Motor neuron (in vitro differentiated cells): ENCODE measurements around the gene BLOC1S5. TPM values are rescaled to one million over a fixed set of nuclear protein-coding genes. Genes with fewer than 3 reads are reported as not detected.
"Not testable (repeated sequence)": the region's sequence is repeated elsewhere in the genome, so short reads cannot be mapped to it uniquely, and the experiment has no call there.

ENCODE experiments used
- ATAC-seq, 8 experiments: fragments of 200-7000 bp; cut with Tn5 transposase; replicated peaks in 6 of 8; 2 replicates each; pipeline ENCODE4 v1.8.0; 2021; ENCODE audit warnings: mild to moderate bottlenecking in 8 of 8, moderate library complexity in 8 of 8
- H3K27ac ChIP-seq, 2 donors: fragments of 250-450 bp; sonication (Bioruptor Pico); 2 replicates each; pipeline ENCODE4 v1.9.0; 2021; ENCODE audit warnings: antibody characterized with exemption in 2 of 2, mild to moderate bottlenecking in 2 of 2, moderate library complexity in 1 of 2
- H3K4me1 ChIP-seq, 2 donors: fragments of 250-450 bp; sonication (Bioruptor Pico); replicated peaks in 1 of 2; 2 replicates each; pipeline ENCODE4 v1.6.1; 2021; ENCODE audit warnings: antibody characterized with exemption in 2 of 2, mild to moderate bottlenecking in 2 of 2, moderate library complexity in 1 of 2
- H3K4me3 ChIP-seq, 5 donors: fragments of 250-450 bp; sonication (Bioruptor Pico); 2 replicates each; pipeline ENCODE4 v1.9.0; 2021; ENCODE audit warnings: antibody characterized with exemption in 5 of 5, mild to moderate bottlenecking in 5 of 5, moderate library complexity in 4 of 5
- WGBS, 10 experiments: fragments of 450-650 bp; shearing (Covaris generic); methylation state at CpG; one replicate each; pipeline ENCODE4 v1.0.0; 2022; 5-methylcytosine and 5-hydroxymethylcytosine counted together
- in situ Hi-C, 9 experiments: fragments of 400-800 bp; cut with MboI; loops; one replicate each; pipeline ENCODE4 v1.15.0; 2021; ENCODE audit warnings: low sequenced_read_pairs in 9 of 9, low pct_unique_long_range_greater_than_20kb in 2 of 9; ENCODE audit not compliant: unreplicated experiment in 9 of 9
- total RNA-seq, 8 experiments: library from RNA; unstranded; fragments of 300-600 nt; gene quantifications; 2 replicates each; pipeline versions ENCODE4 v1.2.3 to v1.2.4, GENCODE V29; 2022

BLOC1S5 gene
- total RNA-seq, 8 experiments from 2014 or later, result 10.9 to 21.1 (median 12.2) TPM

DNA sequence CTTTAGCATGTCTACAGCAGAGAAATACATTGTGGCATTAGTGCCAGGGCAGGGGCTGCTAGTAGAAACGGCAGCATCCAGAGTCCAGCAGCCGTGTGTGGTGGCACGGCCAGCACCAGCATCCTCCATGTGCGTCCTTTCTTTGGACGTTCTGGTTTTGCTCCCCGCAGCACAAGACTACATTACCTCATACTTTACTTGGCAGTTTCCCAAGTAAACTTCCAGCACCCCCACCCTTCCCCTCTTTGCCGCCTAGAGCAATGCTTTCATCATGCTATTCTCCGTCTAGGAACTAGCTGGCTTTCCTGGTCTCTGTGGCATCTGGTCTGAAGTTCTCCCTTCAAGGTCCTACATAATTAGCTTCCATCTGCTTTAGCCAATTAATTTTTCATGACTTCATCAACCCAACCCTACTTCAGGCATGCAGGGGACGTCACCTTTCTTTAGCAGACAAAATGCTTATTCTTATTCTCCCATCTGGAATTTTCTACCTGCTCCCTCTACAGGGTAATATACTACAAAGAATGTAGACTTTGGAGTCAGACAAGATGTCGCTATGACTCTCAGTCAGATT is 67.6 kb downstream of the BLOC1S5 start:
- whole genome bisulfite sequencing, 10 experiments, result 28 to 94% (median 85%) methylated on average over 1 to 9 of the region's 10 CpGs
- in situ Hi-C loops, result no loop called here
- H3K4me1 ChIP-seq, result peaks cover 3 to 6% of the 10 kb centered on the region in 2 donors
- H3K4me3 ChIP-seq, result no peak overlapping the region
- ATAC-seq, result peak in 6 of 8 experiments; percentile 18 to 89 (median 59)
- H3K27ac ChIP-seq, result no peak overlapping the region

DNA sequence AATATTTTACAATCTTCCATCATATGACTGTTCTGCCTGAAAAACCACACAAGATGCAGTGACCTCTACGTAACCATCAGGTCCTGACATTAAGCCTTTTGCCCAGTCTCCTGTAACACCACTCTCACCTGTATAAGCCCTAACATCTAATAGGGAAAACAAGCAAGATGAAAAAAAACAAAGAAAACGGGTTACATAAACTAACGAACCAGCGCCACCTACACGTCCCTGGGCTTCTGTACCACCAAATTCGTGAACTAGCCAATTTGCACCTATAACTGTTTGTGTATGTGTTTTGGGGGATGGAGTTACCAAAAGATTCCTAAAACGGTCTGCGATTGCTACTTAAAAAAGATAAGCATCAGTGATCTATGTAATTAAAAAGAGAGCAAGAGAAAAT is 70.2 kb downstream of the BLOC1S5 start:
- WGBS, 10 experiments, result 69 to 92% (median 83%) methylated on average over 2 to 8 of the region's 8 CpGs; no CpG with 5 or more reads in 4 of the 10 experiments
- in situ Hi-C loops, result no loop called here
- Histone ChIP-seq H3K4me1 (no peaks in the 10 kb centered on the region), H3K27ac (no peak overlapping the region), H3K4me3 (no peak overlapping the region)
- no peak for ATAC-seq

DNA sequence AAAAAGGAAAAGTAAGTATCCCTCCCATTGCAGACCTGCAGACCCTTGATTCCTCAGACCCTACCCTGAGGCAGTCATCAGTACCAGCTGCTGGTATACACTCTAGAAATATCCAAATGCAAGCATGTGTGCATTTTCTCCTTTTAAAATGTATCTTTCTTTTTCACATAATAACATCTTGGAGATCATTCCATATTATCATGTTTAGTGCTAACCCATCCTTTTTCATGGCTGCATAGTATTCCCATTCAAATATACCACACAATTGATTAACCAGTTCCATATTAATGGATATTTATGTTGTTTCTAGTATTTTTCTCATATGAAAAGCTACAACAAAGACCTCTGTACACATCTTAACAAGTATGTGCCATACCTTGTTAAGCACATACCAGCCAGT is 70.8 kb downstream of the BLOC1S5 start:
- Histone ChIP-seq H3K27ac (no peak overlapping the region), H3K4me1 (no peaks in the 10 kb centered on the region), H3K4me3 (no peak overlapping the region)
- no peak for ATAC-seq
- in situ Hi-C loops, result no loop called here

DNA sequence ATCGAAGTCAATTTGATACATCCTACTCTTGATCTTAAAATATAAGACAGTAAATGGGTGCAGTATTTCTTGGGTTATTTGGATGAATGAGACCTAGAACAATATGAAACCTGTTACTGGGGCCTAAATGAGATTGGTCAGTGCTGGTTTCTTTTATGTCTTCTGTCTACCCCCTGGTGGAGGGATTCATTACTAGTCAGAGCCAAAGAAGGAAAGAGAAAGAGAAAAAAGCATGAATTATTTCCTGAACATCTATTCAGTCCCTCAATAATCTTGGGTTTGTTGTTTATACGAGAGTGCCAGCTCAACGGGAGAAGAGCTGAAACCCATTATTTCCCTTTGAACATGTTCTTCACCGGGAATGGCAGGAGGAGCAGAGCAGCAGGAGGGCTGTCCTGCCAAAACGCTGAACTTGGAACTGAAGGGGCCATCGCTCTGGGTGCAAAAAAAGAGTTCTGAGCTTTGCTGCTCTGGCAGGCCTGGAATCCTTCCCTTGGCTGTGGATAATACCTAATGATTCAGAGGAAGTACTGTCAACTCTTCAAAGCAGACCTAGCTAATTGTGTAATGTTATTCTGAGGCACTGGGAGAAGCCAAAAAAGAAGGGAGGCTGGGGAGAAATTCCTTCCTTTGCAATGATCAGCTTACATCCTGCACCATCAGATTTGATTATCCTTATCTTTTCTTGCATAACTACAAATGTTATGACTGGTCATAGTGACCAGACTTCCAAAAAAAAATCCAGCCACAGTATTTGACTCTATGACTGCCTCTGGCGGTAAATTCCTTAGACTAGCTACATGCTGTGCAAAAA is 72.0 kb downstream of the BLOC1S5 start:
- 7 to 100% (median 31%) methylated on average over 1 to 7 of the region's 7 CpGs for WGBS, 10 experiments
- Histone ChIP-seq H3K4me3 (no peak overlapping the region), H3K4me1 (no peaks in the 10 kb centered on the region), H3K27ac (no peak overlapping the region)
- in situ Hi-C loops, result no loop called here
- peak in 3 of 8 experiments; percentile 78 to 80 (median 79) for ATAC-seq

DNA sequence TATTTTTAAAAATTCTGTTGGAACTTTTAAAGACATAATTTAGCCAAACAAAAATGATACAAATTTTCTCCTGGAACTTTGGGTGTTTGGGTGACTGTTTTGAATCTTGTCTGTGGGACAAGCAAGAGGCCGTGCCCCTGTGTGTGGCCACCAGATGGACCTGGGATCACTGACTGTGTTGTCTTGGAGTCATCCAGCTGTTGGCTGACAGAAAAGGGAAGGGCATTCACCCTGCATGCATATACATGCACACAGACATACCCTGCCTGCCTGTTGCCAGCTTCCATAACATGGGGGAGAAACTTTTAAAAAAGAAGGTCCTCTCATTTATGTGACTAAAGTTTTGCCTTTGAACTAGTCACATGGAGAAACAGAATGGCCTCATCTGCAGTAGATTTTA is 72.7 kb downstream of the BLOC1S5 start:
- H3K27ac ChIP-seq, result no peak overlapping the region
- WGBS, 10 experiments, result 0 to 91% (median 88%) methylated on average over 1 of the region's 1 CpG; no CpG with 5 or more reads in 5 of the 10 experiments
- no peak overlapping the region for H3K4me3 ChIP-seq
- peak in 3 of 8 experiments; percentile 53 to 95 (median 89) for ATAC-seq
- in situ Hi-C loops, result no loop called here
- no peaks in the 10 kb centered on the region for H3K4me1 ChIP-seq

DNA sequence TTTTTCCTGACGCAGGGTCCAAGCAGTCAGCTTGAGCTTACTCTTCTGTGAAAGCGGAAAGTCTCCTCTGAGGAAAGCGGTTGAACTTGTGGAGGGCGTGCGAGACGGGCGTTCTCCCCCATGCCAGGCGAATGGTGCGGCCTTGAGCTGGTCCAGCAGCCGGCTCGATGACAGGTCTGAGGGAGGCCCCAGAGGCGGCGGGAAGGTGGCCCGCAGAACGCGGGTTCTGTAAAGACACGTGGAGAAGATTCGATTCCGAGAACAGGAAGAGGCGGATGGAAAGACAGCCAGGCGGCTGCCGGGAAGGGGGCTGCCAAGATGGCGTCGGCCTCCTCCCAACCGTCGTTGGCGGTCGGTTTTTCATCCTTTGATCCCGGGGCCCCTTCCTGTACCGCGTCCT is 78.0 kb downstream of the BLOC1S5 start:
- in situ Hi-C loops, result no loop called here
- Histone ChIP-seq H3K4me1 (no peaks in the 10 kb centered on the region), H3K4me3 (no peak overlapping the region), H3K27ac (no peak overlapping the region)
- WGBS, 10 experiments, result 40 to 100% (median 97%) methylated on average over 1 to 20 of the region's 31 CpGs; no CpG with 5 or more reads in 2 of the 10 experiments
- ATAC-seq, result no peak

DNA sequence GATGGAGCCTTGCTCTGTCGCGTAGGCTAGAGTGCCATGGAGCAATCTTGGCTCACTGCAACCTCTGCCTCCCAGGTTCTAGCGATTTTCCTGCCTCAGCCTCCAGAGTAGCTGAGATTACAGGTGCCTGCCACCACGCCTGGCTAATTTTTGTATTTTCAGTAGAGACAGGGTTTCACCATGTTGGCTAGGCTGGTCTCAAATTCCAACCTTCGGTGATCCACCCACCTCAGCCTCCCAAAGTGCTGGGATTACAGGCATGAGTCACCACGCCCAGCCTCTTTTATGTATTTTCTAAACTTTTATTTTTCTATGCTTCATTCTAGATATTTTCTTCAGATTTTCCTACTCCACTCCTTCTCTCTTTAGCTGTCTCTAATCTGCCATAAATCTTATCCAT is 80.2 kb downstream of the BLOC1S5 start:
- H3K4me3 ChIP-seq, in situ Hi-C loops, H3K4me1 ChIP-seq, H3K27ac ChIP-seq: not testable (repeated sequence)
- peak in 1 of 8 experiments; percentile 29 for ATAC-seq
- 50 to 80% (median 72%) methylated on average over 1 to 6 of the region's 6 CpGs for WGBS, 10 experiments

DNA sequence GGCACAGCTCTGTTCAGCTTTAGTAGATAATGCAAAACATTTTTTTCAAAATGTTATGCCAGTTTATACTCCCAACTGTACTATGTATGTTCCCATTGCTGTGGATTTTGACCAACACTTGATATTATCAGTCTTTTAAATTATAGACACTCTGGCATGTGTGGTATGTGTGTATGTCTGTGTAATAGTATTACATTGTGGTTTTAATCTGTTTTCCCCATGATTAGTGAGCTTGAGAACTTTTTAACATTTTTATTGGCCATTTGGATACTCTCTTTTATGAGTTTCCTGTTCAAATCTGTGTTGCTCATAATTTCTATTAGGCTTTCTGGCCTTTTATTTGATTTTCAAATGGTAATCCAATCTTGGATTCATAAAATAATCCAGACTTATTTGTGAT is 84.4 kb downstream of the BLOC1S5 start:
- Histone ChIP-seq H3K27ac (no peak overlapping the region), H3K4me3 (no peak overlapping the region), H3K4me1 (peaks cover 0 to 3% of the 10 kb centered on the region in 2 donors)
- in situ Hi-C loops, result no loop called here
- no peak for ATAC-seq

DNA sequence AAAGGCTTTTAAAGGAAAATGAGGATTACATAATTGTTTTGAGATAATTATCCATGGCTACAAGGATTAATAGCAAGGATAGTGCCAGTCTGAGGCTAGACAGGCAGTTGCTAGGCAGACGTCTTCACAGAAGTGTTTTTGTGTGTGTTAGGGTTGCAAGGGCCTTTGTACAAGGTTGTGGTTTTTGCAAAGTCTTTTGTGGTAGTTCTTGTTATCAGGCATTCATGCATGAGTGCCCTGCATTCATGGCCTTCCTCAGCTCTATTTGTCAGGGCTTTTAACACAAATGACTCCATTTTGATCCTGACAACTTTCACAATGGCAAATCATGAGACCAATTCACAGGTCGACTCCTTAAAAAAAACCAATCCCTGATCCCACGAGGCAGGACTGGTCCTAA is 85.5 kb downstream of the BLOC1S5 start:
- in situ Hi-C loops, result no loop called here
- peak in 5 of 8 experiments; percentile 93 to 96 (median 94) for ATAC-seq
- Histone ChIP-seq H3K4me1 (peaks cover 0 to 3% of the 10 kb centered on the region in 2 donors), H3K4me3 (no peak overlapping the region), H3K27ac (no peak overlapping the region)
- WGBS, 10 experiments, result 0 to 100% (median 11%) methylated on average over 1 to 3 of the region's 3 CpGs; no CpG with 5 or more reads in 1 of the 10 experiments

DNA sequence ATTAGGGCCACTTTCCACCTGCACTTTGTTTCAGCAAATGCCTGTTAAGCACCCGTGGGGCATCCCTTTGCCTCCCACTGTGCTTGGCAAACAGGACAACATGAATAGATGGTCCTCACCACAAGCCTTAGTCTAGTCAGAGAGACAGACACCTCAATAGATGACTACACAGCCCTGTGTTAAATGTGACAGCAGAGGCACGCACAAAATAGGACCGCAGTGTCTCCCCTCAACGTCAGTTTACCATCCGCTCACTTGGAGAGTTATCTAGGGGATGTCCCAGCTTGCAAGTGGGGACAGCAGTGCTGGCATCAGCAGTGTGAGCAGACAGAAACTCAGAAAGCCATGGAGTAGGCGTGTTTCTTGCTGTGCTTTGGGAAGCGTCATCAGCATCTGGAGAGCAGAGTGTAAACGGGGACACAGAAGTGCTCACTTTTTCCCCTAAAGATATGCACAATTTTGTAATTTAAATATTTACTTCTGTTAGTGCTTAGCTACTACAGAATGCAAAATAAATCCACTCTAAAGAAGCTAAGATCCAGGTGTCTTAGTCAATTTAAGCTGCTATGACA is 87.6 kb downstream of the BLOC1S5 start:
- H3K27ac ChIP-seq, result no peak overlapping the region
- WGBS, 10 experiments, result 0 to 86% (median 65%) methylated on average over 1 to 4 of the region's 8 CpGs; no CpG with 5 or more reads in 3 of the 10 experiments
- in situ Hi-C loops, result no loop called here

DNA sequence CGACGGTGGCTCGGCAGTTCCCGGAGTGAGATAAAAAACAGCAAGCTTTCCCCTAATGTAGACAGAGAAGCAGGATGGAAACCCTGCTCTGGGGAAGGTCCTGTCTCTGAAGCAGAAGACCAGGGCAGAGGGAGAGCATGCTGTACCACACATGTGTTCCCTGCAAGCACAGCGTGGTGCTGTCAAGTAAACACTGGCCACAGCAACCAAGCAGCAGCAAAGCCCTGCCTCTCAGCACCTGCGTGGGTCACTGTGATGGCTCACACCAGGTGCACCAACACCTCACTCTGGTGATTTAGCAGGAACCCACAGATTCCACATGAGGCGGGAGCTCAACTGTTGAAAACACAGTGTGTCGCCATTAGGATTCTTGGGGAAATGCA is 88.4 kb downstream of the BLOC1S5 start:
- WGBS, 10 experiments, result 65 to 95% (median 81%) methylated on average over 3 to 7 of the region's 8 CpGs; no CpG with 5 or more reads in 5 of the 10 experiments
- no peak overlapping the region for H3K4me3 ChIP-seq
- H3K27ac ChIP-seq, result no peak overlapping the region
- peaks cover 0 to 3% of the 10 kb centered on the region in 2 donors for H3K4me1 ChIP-seq
- peak in 2 of 8 experiments; percentile 31 for ATAC-seq
- in situ Hi-C loops, result no loop called here

More for the DNA sequence above, 87.6 kb downstream of the BLOC1S5 start:
- peaks cover 0 to 3% of the 10 kb centered on the region in 2 donors for H3K4me1 ChIP-seq
- peak in 2 of 8 experiments; percentile 82 to 83 for ATAC-seq
- no peak overlapping the region for H3K4me3 ChIP-seq

DNA sequence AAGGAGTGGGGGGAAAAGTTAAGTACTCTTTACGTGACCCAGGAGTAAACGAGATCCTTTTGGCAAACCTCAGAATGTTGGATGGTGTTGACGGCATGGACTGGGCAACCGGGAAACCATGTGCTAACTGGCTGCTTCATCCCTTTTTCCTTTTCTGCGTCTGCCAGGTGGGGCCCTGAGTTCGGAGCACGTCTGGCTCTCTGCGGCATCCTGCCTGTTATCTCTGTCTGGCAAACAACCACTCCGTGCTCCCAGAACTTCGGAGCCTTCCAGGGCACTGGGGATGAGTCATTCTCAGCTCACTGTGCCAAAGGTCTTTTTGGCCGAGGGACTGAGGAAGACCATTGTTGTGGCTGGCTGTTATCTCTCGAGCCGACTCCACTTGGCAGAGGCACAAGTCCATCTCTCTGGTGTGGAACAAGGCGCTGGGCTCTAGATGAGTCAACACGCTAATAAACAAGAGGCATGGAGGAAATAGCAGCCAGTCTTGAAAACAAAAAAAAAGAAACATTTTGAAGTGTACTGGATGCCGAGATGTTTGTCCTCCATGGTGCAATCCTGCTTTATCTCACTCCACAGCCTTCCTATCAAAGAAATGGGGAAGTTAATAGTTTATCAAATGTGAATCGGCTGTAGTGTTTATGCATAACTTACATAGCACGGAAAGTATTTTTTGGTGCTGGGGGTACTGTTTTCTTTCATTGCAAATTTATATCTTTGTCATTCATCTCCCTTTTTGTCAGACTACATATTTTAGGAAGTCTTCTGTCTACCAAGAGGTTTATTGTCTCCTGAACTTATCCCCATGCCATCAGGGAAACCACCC is 89.0 kb downstream of the BLOC1S5 start:
- Histone ChIP-seq H3K4me1 (peaks cover 0 to 3% of the 10 kb centered on the region in 2 donors), H3K27ac (no peak overlapping the region), H3K4me3 (no peak overlapping the region)
- in situ Hi-C loops, result no loop called here
- ATAC-seq, result peak in 6 of 8 experiments; percentile 4 to 86 (median 28)
- WGBS, 10 experiments, result 2 to 100% (median 83%) methylated on average over 3 to 15 of the region's 18 CpGs

DNA sequence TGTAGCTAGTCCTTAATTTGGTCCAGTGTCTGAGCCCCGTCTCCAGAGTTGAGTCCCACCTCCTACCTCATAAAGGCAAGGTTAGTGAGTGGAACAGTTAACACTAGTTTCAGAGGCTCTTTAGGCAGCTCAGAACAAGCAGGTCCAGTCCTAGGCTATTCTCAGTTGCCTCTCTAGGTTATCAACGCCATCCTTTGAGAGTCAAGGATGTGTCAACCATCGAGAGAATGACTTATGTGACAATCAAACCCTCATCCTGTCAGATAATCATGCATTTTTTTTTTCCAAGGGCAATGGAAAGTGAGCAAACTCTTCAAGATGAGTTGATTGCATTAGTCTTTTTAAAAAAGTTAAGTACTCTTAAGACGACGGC is 89.6 kb downstream of the BLOC1S5 start:
- peaks cover 0 to 3% of the 10 kb centered on the region in 2 donors for H3K4me1 ChIP-seq
- ATAC-seq, result no peak
- WGBS, 10 experiments, result 17 to 100% (median 76%) methylated on average over 1 to 5 of the region's 5 CpGs; no CpG with 5 or more reads in 2 of the 10 experiments
- H3K4me3 ChIP-seq, result no peak overlapping the region
- H3K27ac ChIP-seq, result no peak overlapping the region
- in situ Hi-C loops, result no loop called here
